Calu3 (cell line): ENCODE results near the gene C9orf153. TPM values are rescaled to one million over a fixed set of nuclear protein-coding genes. Genes with fewer than 3 reads are reported as not detected.

Experiments
- BruUV-seq: library from RNA; stranded (reverse); fragments of 400-500 nt; replicated peaks from 2 replicates; lab custom pipeline; 2021; lab: Mats Ljungman, UMichigan
- CTCF ChIA-PET: fragments of 300-600 bp; sonication (Branson Sonifier 250); formaldehyde crosslinking; loops from one replicate; lab custom pipeline; 2022; ENCODE audit warnings: antibody characterized with exemption; lab: Charles Lee
- DNase-seq: peaks from one replicate; pipeline ENCODE4 v3.0.0; 2022
- H3K27ac Mint-ChIP-seq: one replicate; pipeline ENCODE4 v1.8.0; 2022; ENCODE audit warnings: mixed read lengths; ENCODE audit not compliant: unreplicated experiment
- H3K27me3 Mint-ChIP-seq: one replicate; pipeline ENCODE4 v1.8.0; 2022; ENCODE audit warnings: mixed read lengths; ENCODE audit not compliant: unreplicated experiment
- H3K36me3 Mint-ChIP-seq: one replicate; pipeline ENCODE4 v1.8.0; 2022; ENCODE audit warnings: mild to moderate bottlenecking, moderate library complexity, mixed read lengths; ENCODE audit not compliant: insufficient read depth, unreplicated experiment
- H3K4me1 Mint-ChIP-seq: one replicate; pipeline ENCODE4 v1.8.0; 2022; ENCODE audit warnings: mild to moderate bottlenecking, low read depth, mixed read lengths; ENCODE audit not compliant: unreplicated experiment
- H3K4me3 Mint-ChIP-seq: one replicate; pipeline ENCODE4 v1.8.0; 2022; ENCODE audit warnings: mild to moderate bottlenecking, low read depth, moderate library complexity, mixed read lengths; ENCODE audit not compliant: unreplicated experiment
- H3K9me3 Mint-ChIP-seq: one replicate; pipeline ENCODE4 v1.8.0; 2022; ENCODE audit warnings: low read depth, mixed read lengths; ENCODE audit not compliant: unreplicated experiment
- CTCF ChIP-seq: fragments of 200-600 bp; IDR thresholded peaks from one replicate; pipeline ENCODE4 v1.8.0; 2022; ENCODE audit warnings: antibody characterized with exemption; ENCODE audit not compliant: unreplicated experiment
- intact Hi-C: fragments of 100-400 bp; cut with micrococcal nuclease; formaldehyde crosslinking; loops from one replicate; pipeline ENCODE4 v1.10.0; 2022; ENCODE audit not compliant: unreplicated experiment
- total RNA-seq: library from RNA; stranded (reverse); gene quantifications from 2 replicates; pipeline ENCODE4 v1.2.3, GENCODE V29; 2022

The C9orf153 gene
- total RNA-seq, 1 experiment from 2014 or later: not detected

GRCh38 chr9:86287013-86287412, 27.6 kb upstream of the C9orf153 start:
- DNase-seq: no peak
- intact Hi-C loops: no loop called here

GRCh38 chr9:86286278-86286677, 26.8 kb upstream of the C9orf153 start:
- H3K4me3 Mint-ChIP-seq: no peak overlapping the region
- no peak overlapping the region for H3K27ac Mint-ChIP-seq
- intact Hi-C loops: no loop called here
- DNase-seq: no peak
- peaks cover 11% of the 10 kb centered on the region for H3K4me1 Mint-ChIP-seq
- no TSS peak for BruUV-seq
- peaks cover 30% of the 10 kb centered on the region for H3K36me3 Mint-ChIP-seq
- no peak for TF ChIP-seq CTCF
- H3K27me3 Mint-ChIP-seq: no peaks in the 10 kb centered on the region
- CTCF ChIA-PET: no interaction called here
- no peaks in the 10 kb centered on the region for H3K9me3 Mint-ChIP-seq

More at GRCh38 chr9:86287013-86287412, 27.6 kb upstream of the C9orf153 start:
- Mint-ChIP-seq H3K9me3 (no peaks in the 10 kb centered on the region), H3K27me3 (no peaks in the 10 kb centered on the region), H3K4me3 (no peak overlapping the region), H3K36me3 (peaks cover 22% of the 10 kb centered on the region), H3K27ac (no peak overlapping the region), H3K4me1 (peaks cover 11% of the 10 kb centered on the region)
- TF ChIP-seq CTCF: no peak
- no TSS peak for BruUV-seq
- CTCF ChIA-PET: no interaction called here

GRCh38 chr9:86285261-86285660, 25.8 kb upstream of the C9orf153 start:
- Mint-ChIP-seq H3K4me3 (no peak overlapping the region), H3K27me3 (no peaks in the 10 kb centered on the region), H3K4me1 (peaks cover 11% of the 10 kb centered on the region), H3K9me3 (no peaks in the 10 kb centered on the region), H3K27ac (no peak overlapping the region), H3K36me3 (peaks cover 23% of the 10 kb centered on the region)
- CTCF ChIA-PET: no interaction called here
- no peak for DNase-seq
- BruUV-seq: no TSS peak
- no peak for TF ChIP-seq CTCF
- intact Hi-C loops: no loop called here

- H3K36me3 Mint-ChIP-seq: peaks cover 23% of the 10 kb centered on the region
- CTCF ChIA-PET: interaction anchor here (0.8 kb wide), 1 partner anchor 10 kb away, joined by 3 read pairs; no protein-coding TSS in a partner anchor
- H3K9me3 Mint-ChIP-seq: no peaks in the 10 kb centered on the region
- peak overlapping the region; percentile 69 for H3K4me3 Mint-ChIP-seq
- TF ChIP-seq CTCF: no peak
- peaks cover 19% of the 10 kb centered on the region for H3K4me1 Mint-ChIP-seq
- H3K27me3 Mint-ChIP-seq: no peaks in the 10 kb centered on the region
- BruUV-seq: TSS peak; percentile 68
- intact Hi-C loops: no loop called here
- no peak for DNase-seq
- peak overlapping the region; percentile 40 for H3K27ac Mint-ChIP-seq
Observed at GRCh38 chr9:86282979-86283535, 23.6 kb upstream of the C9orf153 start.
